Stimulated activated CD4-positive, alpha-beta T cell treated with anti-CD3 and anti-CD28 coated beads, TNF-alpha, amount 100 ng/mL, for 4 hours (primary cell): ENCODE measurements around the gene IQGAP1.
A peak's percentile ranks its signal among the peaks of the same experiment; 100 is the strongest.
"Not testable (repeated sequence)": the region's sequence is repeated elsewhere in the genome, so short reads cannot be mapped to it uniquely, and the experiment has no call there.

Experiments used
- DNase-seq, 3 experiments: peaks; one replicate each; pipeline ENCODE4 v3.0.0-alpha.2; 2020; ENCODE audit warnings: low read depth in 3 of 3

IQGAP1 gene

GRCh38 chr15:90387534-90388461 is at the start of gene IQGAP1:
Gene IQGAP1, plus strand, starts transcription at chr15:90388242. Its CDS starts 100 bp downstream, at chr15:90388342.
- DNase-seq = peak; percentile 91 to 94 (median 94)

- DNase-seq = no peak
Observed at GRCh38 chr15:90338532-90338931, 49.5 kb upstream of the IQGAP1 start.

- no peak for DNase-seq
Observed at GRCh38 chr15:90340345-90340744, 47.7 kb upstream of the IQGAP1 start.

- DNase-seq = no peak
Observed at GRCh38 chr15:90343302-90343790, 44.7 kb upstream of the IQGAP1 start.

- no peak for DNase-seq
Observed at GRCh38 chr15:90344662-90345061, 43.4 kb upstream of the IQGAP1 start.

GRCh38 chr15:90345857-90346256 is 42.2 kb upstream of the IQGAP1 start:
- no peak for DNase-seq

GRCh38 chr15:90347431-90348065 is 40.5 kb upstream of the IQGAP1 start:
- not testable (repeated sequence) for DNase-seq

- no peak for DNase-seq
Observed at GRCh38 chr15:90348456-90348855, 39.6 kb upstream of the IQGAP1 start.

GRCh38 chr15:90349072-90349471 is 39.0 kb upstream of the IQGAP1 start:
- DNase-seq = no peak

- DNase-seq = no peak
Observed at GRCh38 chr15:90349821-90350220, 38.2 kb upstream of the IQGAP1 start.

- DNase-seq = peak in 1 of 3 experiments; percentile 6
Observed at GRCh38 chr15:90351479-90352106, 36.4 kb upstream of the IQGAP1 start.

GRCh38 chr15:90352107-90352893 is 35.7 kb upstream of the IQGAP1 start, which contains the start of gene ZNF774:
Gene ZNF774, plus strand, starts transcription at chr15:90352284. Its CDS starts 2,377 bp downstream, at chr15:90354661.
- peak; percentile 75 to 79 (median 78) for DNase-seq

GRCh38 chr15:90354986-90355385 is 33.1 kb upstream of the IQGAP1 start:
- no peak for DNase-seq

- DNase-seq = no peak
Observed at GRCh38 chr15:90358124-90359033, 29.7 kb upstream of the IQGAP1 start.

GRCh38 chr15:90360746-90361145 is 27.3 kb upstream of the IQGAP1 start:
- DNase-seq = no peak

GRCh38 chr15:90362936-90363212 is 25.2 kb upstream of the IQGAP1 start:
- no peak for DNase-seq

- DNase-seq = no peak
Observed at GRCh38 chr15:90364251-90364650, 23.8 kb upstream of the IQGAP1 start.

- DNase-seq = no peak
Observed at GRCh38 chr15:90365414-90366055, 22.5 kb upstream of the IQGAP1 start.

GRCh38 chr15:90367576-90367975 is 20.5 kb upstream of the IQGAP1 start:
- DNase-seq = no peak

- DNase-seq = no peak
Observed at GRCh38 chr15:90375071-90375470, 13.0 kb upstream of the IQGAP1 start.
